GM23338 (cell line): ENCODE data around the gene KCNMB2. TPM values are rescaled to one million over a fixed set of nuclear protein-coding genes. Genes with fewer than 3 reads are reported as not detected.

ENCODE experiments used
- ATAC-seq: fragments of 200-7000 bp; cut with Tn5 transposase; 3 replicates; pipeline ENCODE4 v1.9.1; 2020
- DNase-seq: peaks from one replicate; pipeline ENCODE4 v3.0.0-alpha.2; 2015; ENCODE audit warnings: low spot score
- H2AFZ ChIP-seq: fragments of 200-600 bp; sonication (generic); 2 replicates; pipeline ENCODE4 v1.8.0; 2016; ENCODE audit warnings: antibody characterized with exemption, mild to moderate bottlenecking, moderate library complexity
- H3F3A ChIP-seq: fragments of 200-600 bp; sonication (generic); replicated peaks from 2 replicates; pipeline ENCODE4 v1.8.0; 2017; ENCODE audit warnings: antibody characterized with exemption, mixed run types, low read depth
- H3K27ac ChIP-seq: fragments of 200-600 bp; sonication (generic); 2 replicates; pipeline ENCODE4 v1.6.1; 2016; ENCODE audit warnings: low read depth
- H3K27me3 ChIP-seq: fragments of 200-600 bp; sonication (generic); 2 replicates; pipeline ENCODE4 v1.8.0; 2016; ENCODE audit warnings: mild to moderate bottlenecking, mixed run types, moderate library complexity; ENCODE audit not compliant: insufficient read depth
- H3K36me3 ChIP-seq: fragments of 200-600 bp; sonication (generic); 2 replicates; pipeline ENCODE4 v1.8.0; 2016; ENCODE audit warnings: mild to moderate bottlenecking; ENCODE audit not compliant: insufficient read depth
- H3K4me1 ChIP-seq: fragments of 200-600 bp; sonication (generic); 2 replicates; pipeline ENCODE4 v1.8.0; 2016; ENCODE audit warnings: mild to moderate bottlenecking, moderate library complexity; ENCODE audit not compliant: insufficient read depth
- H3K4me2 ChIP-seq: fragments of 200-600 bp; sonication (generic); 2 replicates; pipeline ENCODE4 v1.7.1; 2017; ENCODE audit warnings: mixed run types
- H3K4me3 ChIP-seq: fragments of 200-600 bp; sonication (generic); 2 replicates; pipeline ENCODE4 v1.6.1; 2016; ENCODE audit warnings: mixed run types
- H3K79me2 ChIP-seq: fragments of 200-600 bp; sonication (generic); replicated peaks from 2 replicates; pipeline ENCODE4 v1.8.0; 2017; ENCODE audit warnings: mild to moderate bottlenecking; ENCODE audit not compliant: insufficient read depth
- H3K9me2 ChIP-seq: fragments of 200-600 bp; sonication (generic); 2 replicates; pipeline ENCODE4 v1.8.0; 2017; ENCODE audit not compliant: insufficient read depth
- H4K20me1 ChIP-seq: fragments of 200-600 bp; sonication (generic); replicated peaks from 2 replicates; pipeline ENCODE4 v1.8.0; 2017; ENCODE audit warnings: mild to moderate bottlenecking; ENCODE audit not compliant: insufficient read depth
- H3K27ac Mint-ChIP-seq: 2 replicates; pipeline ENCODE4 v1.8.0; 2020; ENCODE audit warnings: inconsistent platforms, mild to moderate bottlenecking, moderate library complexity, mixed read lengths
- H3K27me3 Mint-ChIP-seq: 3 replicates; pipeline ENCODE4 v1.8.0; 2022; ENCODE audit warnings: low read depth, mild to moderate bottlenecking, moderate library complexity, mixed read lengths, inconsistent platforms; ENCODE audit not compliant: insufficient read depth, poor library complexity
- H3K36me3 Mint-ChIP-seq: 3 replicates; pipeline ENCODE4 v1.8.0; 2021; ENCODE audit warnings: low read depth, mild to moderate bottlenecking, inconsistent platforms, moderate library complexity, mixed read lengths
- H3K4me1 Mint-ChIP-seq: 3 replicates; pipeline ENCODE4 v1.8.0; 2020; ENCODE audit warnings: mild to moderate bottlenecking, inconsistent platforms, mixed read lengths
- H3K4me3 Mint-ChIP-seq: 3 replicates; pipeline ENCODE4 v1.8.0; 2021; ENCODE audit warnings: moderate library complexity, mild to moderate bottlenecking, inconsistent platforms, mixed read lengths
- H3K9me3 Mint-ChIP-seq: 3 replicates; pipeline ENCODE4 v1.8.0; 2020; ENCODE audit warnings: moderate library complexity, mild to moderate bottlenecking, inconsistent platforms, mixed read lengths
- CREB1 ChIP-seq: fragments of 250-450 bp; sonication (Bioruptor Pico); IDR thresholded peaks from 2 replicates; pipeline ENCODE4 v1.5.0; 2020; ENCODE audit warnings: low read depth, mild to moderate bottlenecking, moderate library complexity
- EZH2 ChIP-seq: fragments of 200-600 bp; sonication (generic); IDR thresholded peaks from one replicate; pipeline ENCODE4 v1.8.0; 2017; ENCODE audit warnings: antibody characterized with exemption, mild to moderate bottlenecking, low read depth; ENCODE audit not compliant: unreplicated experiment
- EZH2phosphoT487 ChIP-seq: fragments of 200-600 bp; sonication (generic); IDR thresholded peaks from one replicate; pipeline ENCODE4 v1.8.1; 2018; ENCODE audit warnings: antibody characterized with exemption; ENCODE audit not compliant: unreplicated experiment
- JUNB ChIP-seq: IDR thresholded peaks from one replicate; pipeline ENCODE4 v1.6.1; 2016; ENCODE audit warnings: antibody characterized with exemption; ENCODE audit not compliant: unreplicated experiment
- NANOG ChIP-seq: IDR thresholded peaks from 2 replicates; pipeline ENCODE4 v1.6.1; 2016; ENCODE audit warnings: antibody characterized with exemption, borderline replicate concordance
- POLR2AphosphoS5 ChIP-seq: IDR thresholded peaks from 2 replicates; pipeline ENCODE4 v1.6.1; 2016; ENCODE audit warnings: antibody characterized with exemption, low read depth
- REST ChIP-seq: IDR thresholded peaks from one replicate; pipeline ENCODE4 v1.6.1; 2018; ENCODE audit warnings: antibody characterized with exemption; ENCODE audit not compliant: unreplicated experiment
- STAT1 ChIP-seq: IDR thresholded peaks from one replicate; pipeline ENCODE4 v1.6.1; 2016; ENCODE audit warnings: antibody characterized with exemption; ENCODE audit not compliant: unreplicated experiment
- ZNF114 ChIP-seq: fragments of 250-450 bp; sonication (Bioruptor Pico); IDR thresholded peaks from 2 replicates; pipeline ENCODE4 v1.5.0; 2020; ENCODE audit warnings: mild to moderate bottlenecking, moderate library complexity
- ZNF331 ChIP-seq: fragments of 250-450 bp; sonication (Bioruptor Pico); IDR thresholded peaks from 2 replicates; pipeline ENCODE4 v1.5.0; 2020; ENCODE audit warnings: low read depth, mild to moderate bottlenecking, moderate library complexity
- ZNF462 ChIP-seq: fragments of 250-450 bp; sonication (Bioruptor Pico); IDR thresholded peaks from 2 replicates; pipeline ENCODE4 v1.5.0; 2020; ENCODE audit warnings: mild to moderate bottlenecking, moderate library complexity
- polyA plus RNA-seq: library from polyadenylated mRNA; unstranded; fragments of >200 nt; fragmentation: Nextera tagmentation; extraction: Ambion mirVana; gene quantifications from 2 replicates; pipeline ENCODE4 v1.2.1, GENCODE V29; 2016
- total RNA-seq: library from RNA; depleted of rRNA; stranded (reverse); fragments of >200 nt; shearing (Covaris generic); gene quantifications from 2 replicates; pipeline ENCODE4 v1.2.3, GENCODE V29; 2014
- TF ChIP-seq, protein P1 (sequence below): IDR thresholded peaks from 2 replicates; pipeline ENCODE4 v1.6.1; 2016; ENCODE audit warnings: antibody characterized with exemption
- TF ChIP-seq, protein P2 (sequence below), 2 experiments: fragments of 200-600 bp in 1 of 2; sonication (generic) in 1 of 2; conservative IDR thresholded peaks; 2 replicates each; pipeline versions ENCODE4 v1.5.1 to v1.6.1; 2016 to 2017; ENCODE audit warnings: antibody characterized with exemption in 2 of 2, low read depth in 2 of 2, mild to moderate bottlenecking in 2 of 2, moderate library complexity in 1 of 2

KCNMB2 gene
- total and polyA plus RNA-seq, 2 experiments from 2014 or later = 0.53 TPM; not detected in 1

DNA sequence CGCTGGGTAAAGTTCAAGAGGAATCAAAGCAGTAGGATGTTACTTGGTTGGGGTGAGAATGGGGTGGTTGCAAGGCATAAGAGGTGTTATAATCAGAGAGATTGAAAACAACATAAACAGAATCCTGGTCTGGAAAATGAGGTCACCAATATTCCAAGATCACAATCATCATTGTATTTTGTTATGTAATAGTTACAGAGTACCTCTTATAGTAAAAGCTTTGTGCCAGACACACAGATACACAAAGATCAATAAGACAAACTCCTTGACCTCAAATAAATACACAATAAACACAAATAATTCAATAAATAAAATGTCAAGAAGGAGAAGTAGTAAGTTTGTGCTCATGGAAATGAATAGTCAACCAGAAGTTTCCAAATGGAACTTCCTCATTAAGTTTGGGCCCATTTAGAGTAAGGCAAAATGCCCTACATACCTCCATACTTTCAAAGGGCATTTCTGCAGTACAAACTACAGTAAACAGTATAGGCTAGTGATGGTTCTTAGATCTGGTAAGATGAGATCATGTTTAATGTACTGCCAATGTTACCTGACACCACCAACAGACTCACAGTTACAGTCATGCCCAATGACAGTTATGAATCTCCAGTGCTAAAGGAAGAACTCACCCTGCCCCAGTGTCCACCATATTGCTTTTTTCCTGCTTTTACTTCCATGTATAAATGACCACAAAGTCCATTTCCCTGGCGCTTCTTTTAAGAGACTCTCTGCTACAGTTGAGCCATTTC lies 93.4 kb downstream of the KCNMB2 start:
- ATAC-seq (no peak), DNase-seq (no peak)
- Histone ChIP-seq H3K27ac (no peak overlapping the region), H3K4me1 (no peaks in the 10 kb centered on the region), H4K20me1 (no peaks in the 10 kb centered on the region), H3F3A (no peaks in the 10 kb centered on the region), H2AFZ (no peak overlapping the region), H3K79me2 (no peaks in the 10 kb centered on the region), H3K9me2 (no peaks in the 10 kb centered on the region; the same call in 1 of the 2 replicates), H3K4me3 (no peak overlapping the region), H3K27me3 (no peaks in the 10 kb centered on the region), H3K4me2 (no peak overlapping the region), H3K36me3 (no peaks in the 10 kb centered on the region)
- Mint-ChIP-seq H3K27ac (no peak overlapping the region; the same call in 1 of the 2 replicates), H3K36me3 (peaks cover 5% of the 10 kb centered on the region; the same call in 2 of the 3 replicates), H3K27me3 (peaks cover 2% of the 10 kb centered on the region), H3K4me1 (no peaks in the 10 kb centered on the region; the same call in 2 of the 3 replicates), H3K4me3 (no peak overlapping the region), H3K9me3 (peaks cover 16% of the 10 kb centered on the region)
- TF ChIP-seq ZNF462 (CRISPR knock-in tag) = no peak
- TF ChIP-seq NANOG = no peak
- no peak for TF ChIP-seq ZNF331
- no peak for TF ChIP-seq JUNB
- TF ChIP-seq CREB1 (CRISPR knock-in tag) = no peak
- no peak for TF ChIP-seq STAT1
- no peak for TF ChIP-seq ZNF114
- TF ChIP-seq, protein P1, sequence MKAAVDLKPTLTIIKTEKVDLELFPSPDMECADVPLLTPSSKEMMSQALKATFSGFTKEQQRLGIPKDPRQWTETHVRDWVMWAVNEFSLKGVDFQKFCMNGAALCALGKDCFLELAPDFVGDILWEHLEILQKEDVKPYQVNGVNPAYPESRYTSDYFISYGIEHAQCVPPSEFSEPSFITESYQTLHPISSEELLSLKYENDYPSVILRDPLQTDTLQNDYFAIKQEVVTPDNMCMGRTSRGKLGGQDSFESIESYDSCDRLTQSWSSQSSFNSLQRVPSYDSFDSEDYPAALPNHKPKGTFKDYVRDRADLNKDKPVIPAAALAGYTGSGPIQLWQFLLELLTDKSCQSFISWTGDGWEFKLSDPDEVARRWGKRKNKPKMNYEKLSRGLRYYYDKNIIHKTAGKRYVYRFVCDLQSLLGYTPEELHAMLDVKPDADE = no peak
- no peak for TF ChIP-seq REST
- no peak for TF ChIP-seq EZH2phosphoT487
- TF ChIP-seq, protein P2, sequence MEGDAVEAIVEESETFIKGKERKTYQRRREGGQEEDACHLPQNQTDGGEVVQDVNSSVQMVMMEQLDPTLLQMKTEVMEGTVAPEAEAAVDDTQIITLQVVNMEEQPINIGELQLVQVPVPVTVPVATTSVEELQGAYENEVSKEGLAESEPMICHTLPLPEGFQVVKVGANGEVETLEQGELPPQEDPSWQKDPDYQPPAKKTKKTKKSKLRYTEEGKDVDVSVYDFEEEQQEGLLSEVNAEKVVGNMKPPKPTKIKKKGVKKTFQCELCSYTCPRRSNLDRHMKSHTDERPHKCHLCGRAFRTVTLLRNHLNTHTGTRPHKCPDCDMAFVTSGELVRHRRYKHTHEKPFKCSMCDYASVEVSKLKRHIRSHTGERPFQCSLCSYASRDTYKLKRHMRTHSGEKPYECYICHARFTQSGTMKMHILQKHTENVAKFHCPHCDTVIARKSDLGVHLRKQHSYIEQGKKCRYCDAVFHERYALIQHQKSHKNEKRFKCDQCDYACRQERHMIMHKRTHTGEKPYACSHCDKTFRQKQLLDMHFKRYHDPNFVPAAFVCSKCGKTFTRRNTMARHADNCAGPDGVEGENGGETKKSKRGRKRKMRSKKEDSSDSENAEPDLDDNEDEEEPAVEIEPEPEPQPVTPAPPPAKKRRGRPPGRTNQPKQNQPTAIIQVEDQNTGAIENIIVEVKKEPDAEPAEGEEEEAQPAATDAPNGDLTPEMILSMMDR (conservative IDR thresholded peaks at IDR 0.05; ENCODE audit: low read depth in 2 of 2) = no peak
- TF ChIP-seq POLR2AphosphoS5 = no peak
- no peak for TF ChIP-seq EZH2
